VCaP (cell line): ENCODE data around the gene AGRN.

Experiments used
- H3K27ac ChIP-seq: fragments of 450-650 bp; 2 replicates; pipeline ENCODE4 v1.5.1; 2017
- CTCF ChIP-seq: fragments of 450-650 bp; conservative IDR thresholded peaks from 2 replicates; pipeline ENCODE4 v1.5.1; 2017; ENCODE audit warnings: mild to moderate bottlenecking, moderate library complexity

Gene AGRN

GRCh38 chr1:1088029-1088800, 68.3 kb downstream of the AGRN start:
- no peak for TF ChIP-seq CTCF
- no peak overlapping the region for H3K27ac ChIP-seq

GRCh38 chr1:1088801-1089680, 69.1 kb downstream of the AGRN start:
- no peak overlapping the region for H3K27ac ChIP-seq
- TF ChIP-seq CTCF = no peak

- no peak overlapping the region for H3K27ac ChIP-seq
- no peak for TF ChIP-seq CTCF
These were observed 70.0 kb downstream of the AGRN start for GRCh38 chr1:1089731-1090423.

- no peak for TF ChIP-seq CTCF
- no peak overlapping the region for H3K27ac ChIP-seq
These were observed 70.8 kb downstream of the AGRN start for GRCh38 chr1:1090424-1091343.

GRCh38 chr1:1091344-1092148, 71.6 kb downstream of the AGRN start:
- H3K27ac ChIP-seq = no peak overlapping the region
- TF ChIP-seq CTCF = no peak

- no peak for TF ChIP-seq CTCF
- H3K27ac ChIP-seq = no peak overlapping the region
These were observed 72.4 kb downstream of the AGRN start for GRCh38 chr1:1092149-1092855.
